Ishikawa (cell line): Measurements from ENCODE around the gene RCL1.

Experiments
- CEBPB ChIP-seq: IDR thresholded peaks from 2 replicates; pipeline ENCODE4 v1.6.1; 2012
- CREB1 ChIP-seq: IDR thresholded peaks from 2 replicates; pipeline ENCODE4 v1.6.1; 2012; ENCODE audit warnings: low read depth
- EGR1 ChIP-seq: IDR thresholded peaks from 2 replicates; pipeline ENCODE4 v1.6.1; 2012
- EP300 ChIP-seq: IDR thresholded peaks from 2 replicates; pipeline ENCODE4 v1.6.1; 2012; ENCODE audit warnings: borderline replicate concordance
- FOXM1 ChIP-seq: IDR thresholded peaks from 2 replicates; pipeline ENCODE4 v1.6.1; 2012; ENCODE audit warnings: low read depth, borderline replicate concordance
- MAX ChIP-seq: IDR thresholded peaks from 2 replicates; pipeline ENCODE4 v1.6.1; 2012
- NFIC ChIP-seq: IDR thresholded peaks from 2 replicates; pipeline ENCODE4 v1.6.1; 2012
- RAD21 ChIP-seq: IDR thresholded peaks from 2 replicates; pipeline ENCODE4 v1.6.1; 2012; ENCODE audit warnings: low read depth
- REST ChIP-seq: IDR thresholded peaks from 2 replicates; pipeline ENCODE4 v1.6.1; 2012; ENCODE audit warnings: low read depth, mild to moderate bottlenecking
- TAF1 ChIP-seq: IDR thresholded peaks from 2 replicates; pipeline ENCODE4 v1.6.1; 2012; ENCODE audit warnings: low read depth, mild to moderate bottlenecking
- TCF12 ChIP-seq: IDR thresholded peaks from 2 replicates; pipeline ENCODE4 v1.6.1; 2012; ENCODE audit warnings: low read depth
- TEAD4 ChIP-seq: IDR thresholded peaks from 2 replicates; pipeline ENCODE4 v1.6.1; 2012
- USF1 ChIP-seq: IDR thresholded peaks from 2 replicates; pipeline ENCODE4 v1.6.1; 2012
- YY1 ChIP-seq: IDR thresholded peaks from 2 replicates; pipeline ENCODE4 v1.6.1; 2012; ENCODE audit warnings: low read depth
- ZBTB7A ChIP-seq: IDR thresholded peaks from 2 replicates; pipeline ENCODE4 v1.6.1; 2012; ENCODE audit warnings: low read depth

The RCL1 gene

GRCh38 chr9:4822057-4822456, 29.3 kb downstream of the RCL1 start:
- TF ChIP-seq RAD21 = no peak
- TF ChIP-seq TAF1 = no peak
- TF ChIP-seq ZBTB7A = no peak
- TF ChIP-seq YY1 = no peak
- TF ChIP-seq REST = no peak
- TF ChIP-seq USF1 = no peak

- TF ChIP-seq CEBPB = no peak
- TF ChIP-seq RAD21 = no peak
- TF ChIP-seq EGR1 = no peak
- TF ChIP-seq ZBTB7A = no peak
- no peak for TF ChIP-seq USF1
Measured at GRCh38 chr9:4826417-4827166, 33.8 kb downstream of the RCL1 start.

GRCh38 chr9:4827224-4827623, 34.5 kb downstream of the RCL1 start:
- TF ChIP-seq TCF12 = no peak
- no peak for TF ChIP-seq EGR1
- no peak for TF ChIP-seq NFIC
- TF ChIP-seq USF1 = no peak
- no peak for TF ChIP-seq TEAD4
- no peak for TF ChIP-seq RAD21
- TF ChIP-seq MAX = no peak
- no peak for TF ChIP-seq FOXM1
- TF ChIP-seq ZBTB7A = no peak
- TF ChIP-seq TAF1 = no peak

GRCh38 chr9:4828761-4829160, 36.0 kb downstream of the RCL1 start:
- TF ChIP-seq TEAD4 = no peak
- TF ChIP-seq USF1 = no peak
- TF ChIP-seq EGR1 = no peak
- TF ChIP-seq CEBPB = no peak
- no peak for TF ChIP-seq FOXM1
- no peak for TF ChIP-seq TCF12
- TF ChIP-seq TAF1 = no peak
- TF ChIP-seq YY1 = no peak
- no peak for TF ChIP-seq MAX
- TF ChIP-seq ZBTB7A = no peak
- TF ChIP-seq RAD21 = no peak
- no peak for TF ChIP-seq CREB1
- TF ChIP-seq EP300 = no peak

- TF ChIP-seq CREB1 (no peak), USF1 (no peak), EP300 (no peak), NFIC (no peak), ZBTB7A (no peak), TEAD4 (no peak), TAF1 (no peak), REST (no peak)
Measured at GRCh38 chr9:4829969-4830368, 37.2 kb downstream of the RCL1 start.
